Dedifferentiated amniotic fluid mesenchymal stem cell (primary cell): ENCODE results near the gene PCNX4.
A peak's percentile ranks its signal among the peaks of the same experiment; 100 is the strongest.

Source experiments
- DNase-seq: peaks from one replicate; pipeline ENCODE4 v3.0.0-alpha.2; 2016; ENCODE audit errors: extremely low spot score

PCNX4 gene

GRCh38 chr14:60174352-60175254 is 82.9 kb downstream of the PCNX4 start:
- no peak for DNase-seq

- DNase-seq: no peak
Observed at GRCh38 chr14:60175255-60175902, 83.7 kb downstream of the PCNX4 start.

DNA sequence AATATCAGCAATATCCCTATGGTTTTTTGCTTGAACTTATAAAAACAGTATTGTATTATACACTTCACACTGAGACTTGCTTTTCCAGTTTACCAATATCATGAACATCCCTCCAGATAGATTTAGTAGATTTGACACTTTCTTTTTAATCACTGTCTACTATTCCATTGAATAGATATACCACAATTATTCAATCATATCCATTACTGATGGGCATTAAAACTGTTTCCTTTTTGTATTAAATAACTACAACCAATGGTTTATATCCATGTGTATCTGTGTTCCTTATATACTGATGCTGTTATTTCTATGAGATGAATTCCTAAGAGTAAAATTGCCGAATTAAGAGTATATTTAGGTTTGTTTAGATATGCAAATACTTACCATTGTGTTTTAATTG is 86.4 kb downstream of the PCNX4 start:
- no peak for DNase-seq

DNA sequence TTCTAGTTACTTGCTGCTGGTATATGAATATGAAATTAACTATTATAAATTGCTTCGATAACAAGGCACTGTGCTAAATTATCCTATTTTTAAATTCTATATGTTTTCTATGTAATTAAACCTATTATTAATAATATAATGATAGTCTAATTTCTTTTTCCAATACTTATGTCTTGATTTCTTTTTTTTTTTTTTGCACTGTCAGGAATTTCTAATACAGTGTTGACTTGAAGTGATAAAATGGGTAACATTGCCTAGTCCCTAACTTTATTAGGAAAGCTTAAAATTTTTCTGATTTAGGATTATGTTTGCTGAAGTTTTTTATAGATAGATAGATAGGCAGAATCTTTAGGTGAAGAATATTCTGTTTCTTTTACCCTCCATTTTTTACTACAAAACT is 87.1 kb downstream of the PCNX4 start:
- no peak for DNase-seq

DNA sequence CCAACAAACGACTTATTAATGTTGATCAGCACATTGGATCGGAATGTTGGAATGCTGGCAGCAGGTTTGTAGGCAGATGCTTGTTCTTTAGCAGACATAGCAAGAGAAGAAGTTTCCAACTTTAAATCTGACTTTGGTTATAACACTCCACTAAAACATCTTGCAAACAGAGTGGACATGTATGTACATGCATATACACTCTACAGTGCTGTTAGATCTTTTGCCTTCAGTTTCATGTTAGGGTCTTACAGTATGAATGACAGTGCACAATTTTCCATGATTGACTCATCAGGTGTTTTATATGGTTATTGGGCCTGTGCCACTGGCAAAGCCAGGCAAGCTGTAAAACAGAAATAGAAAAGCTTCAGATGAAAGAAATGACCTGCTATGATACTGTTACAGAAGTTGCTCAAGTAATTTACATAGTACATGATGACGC is 87.7 kb downstream of the PCNX4 start:
- no peak for DNase-seq

DNA sequence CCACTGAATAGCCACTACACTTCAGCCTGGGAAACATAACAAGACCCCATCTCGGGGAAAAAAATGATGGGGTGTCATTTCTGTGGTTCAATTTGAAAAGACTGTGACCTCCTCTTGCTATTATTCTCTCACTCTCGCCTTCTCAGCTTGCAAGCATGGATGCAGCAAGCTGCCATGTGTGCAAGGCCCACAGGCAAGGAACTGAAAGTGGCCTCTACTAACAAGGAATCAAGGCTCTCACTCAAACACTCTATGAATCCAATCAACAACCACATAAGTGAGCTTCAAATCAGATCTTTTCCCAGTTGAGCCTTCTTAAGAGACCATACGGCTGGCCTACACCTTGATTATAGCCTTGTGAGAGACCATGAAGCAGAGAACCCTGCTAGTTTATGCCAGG is 91.4 kb downstream of the PCNX4 start:
- no peak for DNase-seq

- peak; percentile 25 for DNase-seq
Observed at GRCh38 chr14:60183741-60184140, 92.0 kb downstream of the PCNX4 start.

- DNase-seq: peak; percentile 89
Observed at GRCh38 chr14:60184146-60184904, 92.6 kb downstream of the PCNX4 start.

DNA sequence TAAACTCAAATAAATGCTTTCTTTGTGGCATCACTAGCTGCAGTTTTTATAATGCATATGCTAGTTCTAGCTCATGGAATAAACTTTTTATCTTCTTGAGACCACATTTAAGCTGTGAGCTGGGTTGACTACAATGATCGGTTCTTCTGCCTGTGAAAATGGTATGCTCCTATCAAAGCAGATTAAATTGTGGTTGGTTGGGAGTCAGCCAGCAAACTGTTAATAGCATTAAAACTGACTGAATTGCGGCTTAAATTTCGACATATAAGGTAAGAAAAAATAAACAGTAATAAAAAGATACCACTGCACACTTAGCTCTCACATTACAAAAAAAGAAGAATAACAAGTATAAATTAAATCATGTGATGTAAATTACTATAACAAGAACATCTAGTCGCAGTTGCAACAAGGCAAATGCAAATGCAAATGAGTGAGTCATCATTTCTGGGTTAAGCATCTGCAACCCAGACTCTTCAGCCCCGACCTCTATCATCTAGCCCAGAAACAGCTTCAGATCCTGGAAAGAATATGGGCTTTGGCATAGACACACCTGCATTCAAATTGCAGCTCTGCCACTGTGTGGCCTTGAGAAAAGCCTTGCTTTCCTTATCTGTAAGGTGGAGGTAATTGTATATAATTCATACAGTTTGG is 93.3 kb downstream of the PCNX4 start:
- DNase-seq: no peak

GRCh38 chr14:60188115-60188514 is 96.4 kb downstream of the PCNX4 start:
- no peak for DNase-seq

- DNase-seq: no peak
Observed at GRCh38 chr14:60188696-60189095, 97.0 kb downstream of the PCNX4 start.

DNA sequence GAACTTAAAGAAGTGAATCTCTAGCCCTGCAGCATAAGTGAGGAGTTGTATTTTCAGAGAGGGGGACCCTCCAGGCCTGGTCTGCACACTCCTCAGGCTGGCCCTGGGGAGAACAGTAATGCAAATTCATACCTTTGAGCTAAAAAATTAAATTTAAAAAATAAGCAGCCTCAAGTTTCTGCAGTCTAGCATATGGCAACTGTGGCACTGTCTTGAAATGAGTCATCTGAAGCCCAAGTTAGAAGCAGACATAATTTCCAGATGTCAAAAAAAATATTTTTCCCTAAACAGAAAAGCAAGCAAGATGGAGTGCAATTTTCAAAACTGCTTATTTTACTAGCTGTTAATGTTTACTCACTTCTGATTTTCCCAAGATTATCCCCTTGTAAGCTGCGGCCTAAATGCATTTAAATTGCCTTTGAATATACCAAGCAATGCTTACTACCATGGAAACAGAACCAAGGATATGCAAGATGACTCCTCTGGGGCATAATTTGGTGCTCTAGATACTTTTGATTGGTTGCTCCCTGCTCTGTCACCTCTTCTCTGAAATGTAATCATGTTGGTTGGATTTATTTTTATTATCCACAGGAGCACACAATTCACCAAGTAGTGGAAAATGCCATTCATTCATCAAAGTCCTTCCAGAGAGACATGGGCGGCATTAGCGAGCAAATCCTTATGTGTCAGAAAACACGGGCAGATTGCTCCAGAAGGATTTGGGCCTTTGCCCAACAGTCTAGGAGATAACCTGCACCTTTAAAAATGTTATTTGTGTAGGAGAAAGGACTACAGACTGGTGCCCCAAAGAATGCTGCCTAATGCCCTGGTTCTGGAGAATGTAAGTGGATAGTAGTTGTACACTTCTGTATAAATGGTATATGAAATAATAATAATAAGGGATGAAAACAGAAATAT is 98.5 kb downstream of the PCNX4 start:
- DNase-seq: no peak

GRCh38 chr14:60195179-60195810 is 103.6 kb downstream of the PCNX4 start:
- no peak for DNase-seq

GRCh38 chr14:60196291-60196690 is 104.6 kb downstream of the PCNX4 start:
- DNase-seq: no peak

DNA sequence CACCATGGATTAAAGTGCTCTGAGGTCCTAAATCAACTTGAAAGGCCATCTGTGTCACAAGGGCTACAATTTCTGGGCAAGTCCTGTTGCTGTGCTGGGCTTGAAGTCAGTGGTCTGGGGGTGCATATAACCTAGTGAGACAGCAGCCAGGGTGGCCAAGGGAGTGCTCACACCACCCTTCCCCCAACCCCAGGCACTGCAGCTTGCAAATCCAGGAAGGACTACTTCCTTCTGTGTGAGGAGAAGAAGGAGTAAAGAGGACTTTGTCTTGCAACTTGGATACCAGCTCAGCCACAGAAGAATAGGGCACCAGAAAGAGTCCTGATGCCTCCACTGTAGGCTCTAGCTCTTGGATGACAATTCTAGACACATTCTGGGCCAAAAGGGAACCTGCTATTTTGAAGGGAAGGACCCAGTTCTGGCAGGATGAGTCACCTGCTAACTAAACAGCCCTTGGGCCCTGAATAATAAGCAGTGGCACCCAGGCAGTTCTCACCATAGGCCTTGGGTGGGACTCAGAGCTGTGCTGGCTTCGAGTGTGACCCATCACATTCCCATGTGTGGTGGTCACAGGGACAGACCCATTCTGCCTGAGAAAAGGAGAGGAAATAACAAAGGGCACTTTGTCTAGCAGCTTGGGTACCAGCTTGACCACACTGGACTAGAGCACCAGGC is 106.0 kb downstream of the PCNX4 start:
- DNase-seq: no peak

DNA sequence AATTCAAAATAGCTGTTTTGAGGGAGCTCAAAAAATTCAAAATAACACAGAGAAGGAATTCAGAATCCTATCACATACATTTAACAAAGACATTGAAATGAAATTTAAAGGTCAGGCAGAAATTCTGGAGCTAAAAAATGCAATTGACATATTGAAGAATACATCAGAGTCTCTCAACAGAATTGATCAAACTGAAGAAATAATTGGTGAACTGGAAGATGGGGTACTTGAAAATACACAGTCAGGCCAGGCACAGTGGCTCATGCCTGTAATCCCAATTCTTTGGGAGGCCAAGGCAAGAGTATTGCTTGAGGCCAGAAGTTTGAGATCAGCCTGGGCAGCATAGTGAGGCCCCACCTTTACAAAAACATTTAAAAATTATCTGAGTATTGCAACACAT is 107.6 kb downstream of the PCNX4 start:
- DNase-seq: no peak

GRCh38 chr14:60204104-60204842 is 112.5 kb downstream of the PCNX4 start:
- DNase-seq: no peak

- DNase-seq: no peak
Observed at GRCh38 chr14:60204843-60205774, 113.4 kb downstream of the PCNX4 start.
